UCSD-AML1 (cell line): ENCODE data around the gene VWA3B.

Experiments
- DNase-seq: peaks from one replicate; lab custom pipeline; 2025; ENCODE audit not compliant: unreplicated experiment; lab: John Stamatoyannopoulos, UW

VWA3B gene

GRCh38 chr2:98167916-98168315 lies 80.9 kb downstream of the VWA3B start:
- no peak for DNase-seq

- DNase-seq: no peak
These were observed 83.1 kb downstream of the VWA3B start for GRCh38 chr2:98170076-98170475.

GRCh38 chr2:98172150-98172765 lies 85.3 kb downstream of the VWA3B start:
- no peak for DNase-seq

GRCh38 chr2:98172951-98173350 lies 86.0 kb downstream of the VWA3B start:
- no peak for DNase-seq

GRCh38 chr2:98175811-98176210 lies 88.8 kb downstream of the VWA3B start:
- no peak for DNase-seq

- DNase-seq: no peak
These were observed 90.3 kb downstream of the VWA3B start for GRCh38 chr2:98177286-98177685.

GRCh38 chr2:98177986-98178385 lies 91.0 kb downstream of the VWA3B start:
- no peak for DNase-seq

- DNase-seq: no peak
These were observed 93.5 kb downstream of the VWA3B start for GRCh38 chr2:98180456-98180855.

GRCh38 chr2:98181346-98181745 lies 94.4 kb downstream of the VWA3B start:
- no peak for DNase-seq

GRCh38 chr2:98185801-98186200 lies 98.8 kb downstream of the VWA3B start:
- no peak for DNase-seq

- no peak for DNase-seq
These were observed 100.2 kb downstream of the VWA3B start for GRCh38 chr2:98187194-98187593.

GRCh38 chr2:98188351-98189046 lies 101.5 kb downstream of the VWA3B start:
- DNase-seq: no peak

GRCh38 chr2:98191883-98192282 lies 104.9 kb downstream of the VWA3B start:
- no peak for DNase-seq

GRCh38 chr2:98201576-98201975 lies 114.6 kb downstream of the VWA3B start:
- DNase-seq: no peak

- no peak for DNase-seq
These were observed 118.9 kb downstream of the VWA3B start for GRCh38 chr2:98205889-98206288.

GRCh38 chr2:98212092-98213000 lies 125.4 kb downstream of the VWA3B start:
- DNase-seq: no peak

- DNase-seq: no peak
These were observed 129.6 kb downstream of the VWA3B start for GRCh38 chr2:98216616-98217015.

GRCh38 chr2:98219152-98219551 lies 132.2 kb downstream of the VWA3B start:
- no peak for DNase-seq

- no peak for DNase-seq
These were observed 147.0 kb downstream of the VWA3B start for GRCh38 chr2:98233941-98234340.

- DNase-seq: no peak
These were observed 147.8 kb downstream of the VWA3B start for GRCh38 chr2:98234776-98235175.

- no peak for DNase-seq
These were observed 150.0 kb downstream of the VWA3B start for GRCh38 chr2:98236935-98237334.
